Measurements from ENCODE around the gene DRGX.

GRCh38 chr10:49389361-49389933 lies 6.4 kb downstream of the DRGX start:
- no peak for TF ChIP-seq SMC3 (IDR thresholded peaks at IDR 0.05; ENCODE audit: low read length)
- TF ChIP-seq ZSCAN5A (CRISPR knock-in tag; IDR thresholded peaks at IDR 0.05; ENCODE audit: borderline replicate concordance) = no peak
- no peak for TF ChIP-seq ZSCAN22 (CRISPR knock-in tag; IDR thresholded peaks at IDR 0.05)
- no peak for TF ChIP-seq FOXP1 (IDR thresholded peaks at IDR 0.05)
- TF ChIP-seq FOXP1 (CRISPR knock-in tag; IDR thresholded peaks at IDR 0.05) = no peak
- no peak for TF ChIP-seq CTCF (CRISPR knock-in tag; IDR thresholded peaks at IDR 0.05)

All from HepG2 (cell line).